Activated CD8-positive, alpha-beta memory T cell treated with anti-CD3 and anti-CD28 coated beads, Interleukin-2, amount 10 ng/mL, durations not matched to agents 7 days and 5 days (primary cell): ENCODE measurements around the gene HNRNPH2. TPM values are rescaled to one million over a fixed set of nuclear protein-coding genes. Genes with fewer than 3 reads are reported as not detected.

Source experiments
- ATAC-seq: fragments of 150-1000 bp; cut with Tn5 transposase; one replicate; pipeline ENCODE4 v1.10.0; 2021; ENCODE audit warnings: moderate library complexity
- CTCF ChIA-PET: fragments of 350-600 bp; sonication (Branson Sonifier 250); formaldehyde crosslinking; loops from one replicate; lab custom pipeline; 2021; ENCODE audit warnings: antibody characterized with exemption; lab: Charles Lee
- DNase-seq: peaks from one replicate; pipeline ENCODE4 v3.0.0-alpha.2; 2020
- H3K27ac Mint-ChIP-seq: one replicate; pipeline ENCODE4 v1.8.0; 2021; ENCODE audit warnings: mild to moderate bottlenecking, mixed read lengths
- H3K27me3 Mint-ChIP-seq: one replicate; pipeline ENCODE4 v1.8.0; 2021; ENCODE audit warnings: mixed read lengths
- H3K36me3 Mint-ChIP-seq: one replicate; pipeline ENCODE4 v1.8.0; 2021; ENCODE audit warnings: mild to moderate bottlenecking, mixed read lengths
- H3K4me1 Mint-ChIP-seq: one replicate; pipeline ENCODE4 v1.8.0; 2021; ENCODE audit warnings: mixed read lengths
- H3K4me3 Mint-ChIP-seq: one replicate; pipeline ENCODE4 v1.8.0; 2021; ENCODE audit warnings: mild to moderate bottlenecking, moderate library complexity, mixed read lengths
- H3K9me3 Mint-ChIP-seq: one replicate; pipeline ENCODE4 v1.8.0; 2022; ENCODE audit warnings: low read depth, mixed read lengths
- total RNA-seq, 2 experiments: library from RNA; stranded (reverse); gene quantifications; one replicate each; pipeline ENCODE4 v1.2.3, GENCODE V29; 2021

The HNRNPH2 gene, protein sequence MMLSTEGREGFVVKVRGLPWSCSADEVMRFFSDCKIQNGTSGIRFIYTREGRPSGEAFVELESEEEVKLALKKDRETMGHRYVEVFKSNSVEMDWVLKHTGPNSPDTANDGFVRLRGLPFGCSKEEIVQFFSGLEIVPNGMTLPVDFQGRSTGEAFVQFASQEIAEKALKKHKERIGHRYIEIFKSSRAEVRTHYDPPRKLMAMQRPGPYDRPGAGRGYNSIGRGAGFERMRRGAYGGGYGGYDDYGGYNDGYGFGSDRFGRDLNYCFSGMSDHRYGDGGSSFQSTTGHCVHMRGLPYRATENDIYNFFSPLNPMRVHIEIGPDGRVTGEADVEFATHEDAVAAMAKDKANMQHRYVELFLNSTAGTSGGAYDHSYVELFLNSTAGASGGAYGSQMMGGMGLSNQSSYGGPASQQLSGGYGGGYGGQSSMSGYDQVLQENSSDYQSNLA
- 10 to 100 TPM; 30.7 to 31.2 TPM for total RNA-seq

DNA sequence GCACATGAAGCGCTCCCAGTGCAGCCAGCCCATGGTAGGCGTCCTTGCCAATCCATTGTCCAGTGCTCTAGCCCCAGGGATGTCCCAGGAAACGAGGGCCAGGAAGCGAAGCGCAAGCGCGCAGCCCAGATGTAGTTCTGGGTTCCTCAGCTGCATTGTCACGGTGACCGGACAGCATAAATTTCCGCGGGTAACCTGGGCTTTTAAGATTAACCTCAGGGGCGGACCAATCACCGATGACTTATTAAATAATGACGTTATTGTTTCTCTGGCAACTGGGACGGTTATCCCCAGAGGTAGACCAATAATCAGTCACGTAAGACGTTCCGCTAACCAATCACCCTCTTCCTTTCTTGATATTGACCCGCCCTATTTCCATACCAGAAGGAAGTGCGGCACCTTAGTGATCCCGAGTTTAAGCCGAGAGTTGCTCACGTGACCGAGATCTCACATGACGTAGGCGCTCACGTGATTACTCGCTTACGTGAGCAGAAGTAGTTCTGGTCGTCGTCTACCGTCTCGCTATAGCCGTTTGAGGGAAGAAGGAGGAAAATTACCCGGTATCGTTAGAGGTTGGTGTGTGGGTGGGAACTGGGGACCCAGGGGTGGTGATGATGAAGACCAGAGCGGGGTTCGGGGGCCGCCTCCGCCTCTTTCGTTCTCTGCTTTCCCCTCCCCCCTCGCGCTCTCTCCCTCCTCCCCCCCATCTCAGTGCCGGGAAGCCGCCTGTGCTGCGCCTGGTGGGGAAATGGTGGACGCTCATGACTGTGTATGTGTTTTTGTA is at the start of gene HNRNPH2, which contains the start of gene GLA:
Gene HNRNPH2 (plus strand): TSS at position 475 of the 784 bp plus-strand sequence. CDS start 3,767 bp downstream, outside the sequence.
Gene GLA (minus strand): TSS at position 178 of the 784 bp plus-strand sequence. CDS start 22 bp downstream, at position 156.
- peaks cover 31% of the 10 kb centered on the region for H3K4me1 Mint-ChIP-seq
- DNase-seq (peak; percentile 94), ATAC-seq (peak; percentile 87)
- no peaks in the 10 kb centered on the region for H3K9me3 Mint-ChIP-seq
- CTCF ChIA-PET, result interaction anchor here (1.0 kb wide), 1 partner anchor 17 kb away, joined by 4 read pairs; the partner anchor contains the start of gene RPL36A
- H3K27me3 Mint-ChIP-seq, result no peaks in the 10 kb centered on the region
- peak within 1 kb of the TSS; percentile 98 for H3K4me3 Mint-ChIP-seq
- H3K36me3 Mint-ChIP-seq, result peaks cover 27% of the 10 kb centered on the region
- H3K27ac Mint-ChIP-seq, result peak within 1 kb of the TSS; percentile 98

DNA sequence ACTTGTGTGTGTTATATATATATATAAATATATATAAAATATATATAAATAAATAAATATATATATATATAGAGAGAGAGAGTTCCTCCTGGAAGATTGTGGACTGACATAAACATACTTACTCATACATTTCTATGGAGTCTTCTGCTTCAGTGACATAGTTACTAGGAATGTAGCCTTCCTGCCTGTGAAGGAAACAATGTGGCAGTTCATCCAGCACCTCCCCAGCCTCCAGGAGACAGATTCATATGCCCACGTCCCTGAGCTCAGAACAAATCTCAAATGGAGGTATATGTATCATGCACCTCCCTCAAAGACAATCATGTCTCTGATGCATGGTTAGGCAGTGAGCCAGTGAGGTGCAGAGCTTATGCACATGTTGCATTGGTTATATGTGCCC is 48.1 kb upstream of the HNRNPH2 start:
- CTCF ChIA-PET, result no interaction called here
- Mint-ChIP-seq H3K9me3 (no peaks in the 10 kb centered on the region), H3K4me1 (peaks cover 8% of the 10 kb centered on the region), H3K27ac (no peak overlapping the region), H3K36me3 (no peaks in the 10 kb centered on the region), H3K27me3 (no peaks in the 10 kb centered on the region), H3K4me3 (no peak overlapping the region)
- DNase-seq (no peak), ATAC-seq (no peak)

DNA sequence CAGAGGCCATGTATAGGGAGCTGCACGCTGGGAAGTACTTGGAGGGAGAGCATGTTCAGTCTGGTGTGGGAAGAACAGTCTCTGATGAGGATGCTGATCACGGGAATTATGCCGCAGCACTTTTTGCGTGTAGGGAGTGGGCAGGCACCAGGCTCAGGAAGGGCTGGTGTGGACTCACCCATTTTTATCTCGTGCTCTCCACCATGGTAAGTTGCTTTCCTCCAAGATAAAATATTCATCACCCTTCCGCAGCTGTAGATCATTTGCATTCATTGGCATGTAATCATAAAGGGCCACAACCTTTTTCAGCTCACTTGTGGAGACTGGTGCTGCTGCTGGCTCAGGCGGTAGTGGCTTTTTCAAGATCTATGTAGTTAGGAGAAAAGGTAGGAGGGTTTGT is 47.6 kb upstream of the HNRNPH2 start:
- no peaks in the 10 kb centered on the region for H3K9me3 Mint-ChIP-seq
- no peak for ATAC-seq
- no peaks in the 10 kb centered on the region for H3K36me3 Mint-ChIP-seq
- H3K4me3 Mint-ChIP-seq, result no peak overlapping the region
- no peak for DNase-seq
- H3K27me3 Mint-ChIP-seq, result no peaks in the 10 kb centered on the region
- H3K27ac Mint-ChIP-seq, result no peak overlapping the region
- CTCF ChIA-PET, result no interaction called here
- H3K4me1 Mint-ChIP-seq, result peaks cover 8% of the 10 kb centered on the region

DNA sequence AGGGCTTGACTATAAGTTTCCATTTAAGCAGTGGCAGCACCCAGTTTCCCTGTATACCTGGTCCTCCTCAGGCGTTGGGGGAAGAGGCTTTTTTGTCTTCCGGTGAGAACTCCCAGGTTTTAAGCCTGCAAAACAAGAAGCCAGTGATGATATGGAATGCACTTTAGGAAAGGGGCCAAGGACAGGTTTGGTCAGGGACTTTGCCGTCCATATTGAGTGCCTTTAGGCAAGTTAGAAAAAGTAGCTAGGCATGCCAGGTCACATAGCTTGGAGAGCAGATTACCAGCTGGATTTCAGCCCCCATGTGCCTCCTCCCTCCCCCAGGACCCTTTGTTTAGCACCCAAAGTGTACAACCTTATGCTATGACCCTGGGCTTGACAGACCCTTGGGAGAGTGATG is 45.9 kb upstream of the HNRNPH2 start:
- Mint-ChIP-seq H3K27me3 (no peaks in the 10 kb centered on the region), H3K4me3 (no peak overlapping the region), H3K36me3 (no peaks in the 10 kb centered on the region), H3K4me1 (peaks cover 8% of the 10 kb centered on the region), H3K27ac (no peak overlapping the region), H3K9me3 (no peaks in the 10 kb centered on the region)
- ATAC-seq (no peak), DNase-seq (no peak)
- CTCF ChIA-PET, result no interaction called here

DNA sequence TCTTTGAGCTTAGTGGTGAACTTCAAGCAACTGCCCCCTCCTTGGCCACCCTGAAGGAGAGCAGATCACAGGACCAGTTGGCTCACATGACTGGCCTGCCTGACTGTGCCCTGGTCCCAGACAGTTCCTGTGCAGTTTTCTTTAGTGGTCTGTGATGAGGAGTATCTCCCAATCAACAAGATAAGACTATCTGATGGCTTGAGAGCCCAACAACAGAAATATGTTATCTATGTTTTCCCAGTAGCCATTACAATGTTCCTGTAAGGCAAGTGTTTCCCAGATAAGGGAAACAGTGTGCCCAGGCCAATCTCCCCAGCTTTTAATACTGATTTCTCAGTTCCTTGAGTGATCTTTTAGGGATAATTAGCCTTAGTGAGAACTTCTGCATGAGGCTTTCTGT is 45.3 kb upstream of the HNRNPH2 start:
- Mint-ChIP-seq H3K27ac (no peak overlapping the region), H3K4me1 (peaks cover 6% of the 10 kb centered on the region), H3K4me3 (no peak overlapping the region), H3K27me3 (no peaks in the 10 kb centered on the region), H3K9me3 (no peaks in the 10 kb centered on the region), H3K36me3 (no peaks in the 10 kb centered on the region)
- DNase-seq, result no peak
- ATAC-seq, result no peak
- CTCF ChIA-PET, result no interaction called here

DNA sequence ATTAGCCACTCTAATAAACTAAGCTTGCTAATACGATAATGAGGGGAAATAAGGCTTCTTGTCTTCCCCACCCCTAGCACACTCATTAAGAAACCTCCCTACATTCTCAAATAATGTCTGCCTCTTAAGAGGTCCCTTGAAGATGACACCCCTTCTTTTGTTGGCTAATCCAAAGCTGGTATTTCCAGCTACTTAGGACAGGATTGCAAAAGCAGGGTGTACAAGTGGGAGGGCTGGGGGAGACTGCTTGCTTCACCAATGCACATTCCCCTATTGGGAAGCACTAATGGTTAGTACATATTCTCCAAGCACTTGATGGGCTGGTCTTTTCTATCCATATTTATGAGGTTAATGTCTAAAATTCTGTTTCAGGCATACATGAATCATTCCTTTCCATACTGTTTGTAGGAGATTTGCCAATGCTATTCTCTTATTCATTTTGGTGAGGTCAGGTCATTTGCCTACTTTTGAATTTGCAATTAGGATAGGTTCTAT is 42.7 kb upstream of the HNRNPH2 start:
- Mint-ChIP-seq H3K9me3 (no peaks in the 10 kb centered on the region), H3K36me3 (no peaks in the 10 kb centered on the region), H3K4me3 (no peak overlapping the region), H3K27ac (no peak overlapping the region), H3K27me3 (peaks cover 2% of the 10 kb centered on the region), H3K4me1 (no peaks in the 10 kb centered on the region)
- CTCF ChIA-PET, result no interaction called here
- DNase-seq (no peak), ATAC-seq (no peak)

DNA sequence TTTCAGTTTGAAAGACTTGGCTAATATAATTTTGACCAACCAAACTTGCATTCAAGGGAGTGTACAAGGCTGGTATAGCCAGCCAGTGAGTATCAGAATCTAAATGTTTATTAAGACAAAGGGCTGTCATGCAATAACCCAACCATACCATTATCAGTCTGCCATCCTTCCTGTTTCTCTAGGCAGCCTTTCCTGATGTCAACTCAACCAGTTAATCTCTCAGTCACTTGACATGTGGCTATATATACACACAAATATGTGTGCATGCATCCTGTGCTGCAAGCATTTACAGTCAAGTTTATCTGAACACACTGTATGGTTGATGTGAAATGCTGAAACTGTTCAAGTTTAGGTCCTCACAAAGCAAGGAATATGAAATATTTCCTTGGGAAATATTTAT is 39.2 kb upstream of the HNRNPH2 start:
- Mint-ChIP-seq H3K36me3 (no peaks in the 10 kb centered on the region), H3K27me3 (peaks cover 2% of the 10 kb centered on the region), H3K9me3 (no peaks in the 10 kb centered on the region), H3K27ac (no peak overlapping the region), H3K4me1 (no peaks in the 10 kb centered on the region), H3K4me3 (no peak overlapping the region)
- DNase-seq (no peak), ATAC-seq (no peak)
- CTCF ChIA-PET, result no interaction called here

DNA sequence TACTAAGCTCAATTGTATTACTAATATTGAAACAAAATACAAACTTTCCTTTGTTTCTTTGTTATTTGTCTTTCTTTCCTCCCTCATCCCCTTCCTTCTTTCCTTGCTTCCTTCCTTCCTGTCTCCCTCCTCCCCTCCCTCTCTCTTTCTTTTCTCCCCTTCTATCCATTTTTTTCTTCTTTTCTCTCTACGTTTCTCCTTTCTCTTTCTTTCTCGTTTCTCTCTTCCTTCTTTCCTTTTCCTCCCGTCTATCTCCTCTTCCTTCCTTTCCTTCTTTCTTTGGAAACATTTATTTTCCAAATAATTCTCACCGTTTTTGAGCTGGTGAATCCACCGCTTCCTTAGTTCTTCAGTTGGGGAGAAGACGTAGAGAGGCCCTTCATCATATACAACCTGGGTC is 38.3 kb upstream of the HNRNPH2 start:
- H3K27ac Mint-ChIP-seq, result no peak overlapping the region
- H3K36me3 Mint-ChIP-seq, result no peaks in the 10 kb centered on the region
- no peak for DNase-seq
- no peaks in the 10 kb centered on the region for H3K4me1 Mint-ChIP-seq
- H3K9me3 Mint-ChIP-seq, result no peaks in the 10 kb centered on the region
- CTCF ChIA-PET, result no interaction called here
- peaks cover 5% of the 10 kb centered on the region for H3K27me3 Mint-ChIP-seq
- no peak overlapping the region for H3K4me3 Mint-ChIP-seq
- ATAC-seq, result no peak

DNA sequence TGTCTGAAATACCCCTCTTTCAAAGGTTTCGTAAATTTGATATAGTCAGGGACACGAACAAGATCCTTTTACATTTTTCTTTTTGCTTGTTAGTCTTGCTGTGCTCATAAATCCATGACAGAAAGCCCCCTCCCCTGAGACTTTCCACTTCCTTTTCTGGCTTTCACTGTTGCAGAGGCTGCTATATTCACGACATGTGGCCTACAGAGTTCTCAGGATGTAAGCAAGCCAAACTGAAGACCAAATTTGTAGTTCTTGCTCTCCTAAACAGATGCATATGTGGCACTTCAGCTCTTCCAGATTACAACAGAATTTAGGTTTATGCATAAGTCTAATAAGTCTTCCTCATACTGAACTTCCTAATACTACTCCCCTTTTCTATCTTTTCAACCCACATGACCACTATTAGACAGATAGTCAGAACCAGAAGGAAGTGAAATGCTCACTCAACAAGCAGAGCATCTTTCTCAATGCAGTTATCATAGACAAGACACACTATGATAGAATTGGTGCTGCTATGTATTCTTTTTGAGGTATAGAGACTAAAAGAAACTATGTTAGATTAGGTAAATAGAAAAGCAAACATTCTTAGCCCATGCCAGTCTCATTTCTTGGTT is 37.0 kb upstream of the HNRNPH2 start:
- no peaks in the 10 kb centered on the region for H3K4me1 Mint-ChIP-seq
- H3K9me3 Mint-ChIP-seq, result no peaks in the 10 kb centered on the region
- no peak overlapping the region for H3K27ac Mint-ChIP-seq
- no peak for DNase-seq
- ATAC-seq, result no peak
- no peaks in the 10 kb centered on the region for H3K36me3 Mint-ChIP-seq
- peaks cover 12% of the 10 kb centered on the region for H3K27me3 Mint-ChIP-seq
- CTCF ChIA-PET, result no interaction called here
- H3K4me3 Mint-ChIP-seq, result no peak overlapping the region

DNA sequence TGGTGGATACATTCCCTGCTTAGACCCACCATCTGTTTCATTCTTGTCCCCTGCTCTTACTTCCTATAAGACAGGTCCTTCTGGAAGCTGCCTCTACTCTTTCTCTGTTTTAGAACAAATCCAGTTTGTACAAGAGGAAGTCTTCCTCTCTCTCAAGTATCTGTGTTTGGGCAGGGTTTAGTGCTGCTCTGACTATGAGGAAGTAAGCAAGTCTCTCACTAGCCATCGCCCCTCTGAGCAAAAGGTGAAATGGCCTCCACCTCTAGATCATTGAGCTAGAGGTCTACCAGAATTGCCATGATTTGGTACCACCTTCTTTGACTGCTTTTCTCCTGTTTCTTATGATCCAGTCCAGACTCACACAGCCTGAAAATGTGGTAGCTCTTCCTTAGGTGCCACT is 30.5 kb upstream of the HNRNPH2 start:
- no peaks in the 10 kb centered on the region for H3K4me1 Mint-ChIP-seq
- no peak overlapping the region for H3K27ac Mint-ChIP-seq
- H3K9me3 Mint-ChIP-seq, result no peaks in the 10 kb centered on the region
- no peak overlapping the region for H3K4me3 Mint-ChIP-seq
- H3K36me3 Mint-ChIP-seq, result no peaks in the 10 kb centered on the region
- DNase-seq (no peak), ATAC-seq (no peak)
- H3K27me3 Mint-ChIP-seq, result peaks cover 12% of the 10 kb centered on the region
- CTCF ChIA-PET, result no interaction called here

DNA sequence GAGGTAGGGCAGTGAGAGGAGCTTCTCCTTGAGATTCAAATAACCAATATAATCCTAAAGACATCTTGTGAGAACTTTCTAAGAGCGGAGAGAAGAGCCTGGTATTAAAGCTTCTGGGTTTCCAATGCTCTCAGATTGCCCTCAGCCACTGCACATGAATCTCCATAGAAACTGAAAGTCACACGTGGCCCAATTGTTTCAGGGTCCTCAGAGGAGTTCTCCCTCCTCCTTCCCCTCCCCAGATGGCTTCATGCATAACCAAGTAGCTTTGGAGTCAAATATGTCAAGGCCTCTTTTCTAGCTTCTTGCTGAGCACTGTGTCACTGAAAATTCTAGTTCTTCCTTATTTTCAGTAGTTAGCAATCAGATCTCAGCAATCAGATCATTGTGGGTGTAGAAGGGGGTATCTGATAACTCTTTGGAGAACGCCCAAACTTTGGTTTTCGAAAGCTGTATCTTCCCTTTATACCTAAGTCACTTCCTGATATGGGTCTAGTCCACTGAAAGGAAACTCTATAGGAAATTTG is 24.3 kb upstream of the HNRNPH2 start:
- H3K36me3 Mint-ChIP-seq, result no peaks in the 10 kb centered on the region
- ATAC-seq, result no peak

DNA sequence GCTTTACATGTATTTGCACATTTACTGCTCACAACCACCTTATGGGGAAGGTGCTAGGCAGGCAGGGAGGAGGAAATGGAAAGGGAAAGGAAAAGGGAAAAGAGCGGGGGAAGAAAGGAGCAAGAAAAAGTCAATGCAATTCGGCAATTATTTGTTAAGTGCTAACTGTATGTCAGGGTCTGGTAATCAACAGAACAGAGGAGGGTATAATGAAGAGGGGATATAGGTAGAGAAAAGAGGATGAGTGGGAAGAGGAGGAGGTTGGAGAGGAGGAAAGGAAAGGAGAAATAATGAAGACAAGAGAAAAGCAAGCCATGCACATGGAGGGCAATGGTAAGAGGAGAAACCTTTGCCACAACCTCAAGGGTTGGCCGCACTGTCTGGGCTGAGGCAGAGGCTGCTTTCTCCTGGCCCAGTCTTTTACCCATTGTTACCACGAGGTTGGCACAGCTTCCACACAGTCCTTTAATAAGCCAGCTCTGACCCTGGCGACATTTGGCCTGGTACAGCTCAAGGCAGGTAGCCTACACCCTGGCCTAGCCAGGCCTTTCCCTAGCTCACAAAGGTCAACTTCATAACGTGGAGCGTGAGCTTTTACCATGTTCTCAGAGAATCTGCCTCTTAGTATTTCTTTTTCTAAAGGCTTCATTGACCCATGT is 22.9 kb upstream of the HNRNPH2 start:
- ATAC-seq (no peak), DNase-seq (no peak)
- CTCF ChIA-PET, result no interaction called here
- H3K9me3 Mint-ChIP-seq, result no peaks in the 10 kb centered on the region
- H3K27ac Mint-ChIP-seq, result no peak overlapping the region
- peaks cover 7% of the 10 kb centered on the region for H3K4me1 Mint-ChIP-seq
- H3K27me3 Mint-ChIP-seq, result peaks cover 2% of the 10 kb centered on the region
- H3K36me3 Mint-ChIP-seq, result no peaks in the 10 kb centered on the region
- no peak overlapping the region for H3K4me3 Mint-ChIP-seq

More for the DNA sequence above, 24.3 kb upstream of the HNRNPH2 start:
- no peak for DNase-seq
- H3K27ac Mint-ChIP-seq, result no peak overlapping the region
- CTCF ChIA-PET, result no interaction called here
- H3K9me3 Mint-ChIP-seq, result no peaks in the 10 kb centered on the region
- peaks cover 5% of the 10 kb centered on the region for H3K4me1 Mint-ChIP-seq
- H3K4me3 Mint-ChIP-seq, result no peak overlapping the region
- H3K27me3 Mint-ChIP-seq, result peaks cover 4% of the 10 kb centered on the region
